Activated T-helper 17 cell treated with anti-CD3 and anti-CD28 coated beads, Interleukin-2, amount 50 U/mL, for 72 hours (primary cell): ENCODE data around the gene SLC8A2. TPM values are rescaled to one million over a fixed set of nuclear protein-coding genes. Genes with fewer than 3 reads are reported as not detected.

ENCODE experiments used
- ATAC-seq: fragments of 150-1000 bp; cut with Tn5 transposase; replicated peaks from 2 replicates; pipeline ENCODE4 v1.10.0; 2021; ENCODE audit warnings: mild to moderate bottlenecking, moderate library complexity
- H3K27ac Mint-ChIP-seq: one replicate; pipeline ENCODE4 v1.8.0; 2022; ENCODE audit warnings: mixed read lengths
- H3K27me3 Mint-ChIP-seq: one replicate; pipeline ENCODE4 v1.8.0; 2022; ENCODE audit warnings: mixed read lengths
- H3K36me3 Mint-ChIP-seq: one replicate; pipeline ENCODE4 v1.8.0; 2022; ENCODE audit warnings: low read depth, mild to moderate bottlenecking, mixed read lengths
- H3K4me1 Mint-ChIP-seq: one replicate; pipeline ENCODE4 v1.8.0; 2022; ENCODE audit warnings: mixed read lengths
- H3K4me3 Mint-ChIP-seq: one replicate; pipeline ENCODE4 v1.8.0; 2022; ENCODE audit warnings: mild to moderate bottlenecking, mixed read lengths
- H3K9me3 Mint-ChIP-seq: one replicate; pipeline ENCODE4 v1.8.0; 2022; ENCODE audit warnings: mixed read lengths
- total RNA-seq, 2 donors: library from RNA; stranded (reverse); gene quantifications; one replicate each; pipeline ENCODE4 v1.2.3, GENCODE V29; 2022

The SLC8A2 gene
- total RNA-seq, 2 donors from 2014 or later, result 0.06 to 0.50 TPM

GRCh38 chr19:47427241-47428176, 44.2 kb downstream of the SLC8A2 start:
- peak; percentile 60 for ATAC-seq
- H3K27ac Mint-ChIP-seq, result no peak overlapping the region
- peaks cover 8% of the 10 kb centered on the region for H3K4me1 Mint-ChIP-seq
- H3K4me3 Mint-ChIP-seq, result no peak overlapping the region
- no peaks in the 10 kb centered on the region for H3K9me3 Mint-ChIP-seq
- no peaks in the 10 kb centered on the region for H3K36me3 Mint-ChIP-seq
- H3K27me3 Mint-ChIP-seq, result peaks cover 30% of the 10 kb centered on the region

GRCh38 chr19:47423203-47423882, 48.4 kb downstream of the SLC8A2 start:
- H3K27ac Mint-ChIP-seq, result no peak overlapping the region
- no peak overlapping the region for H3K4me3 Mint-ChIP-seq
- no peaks in the 10 kb centered on the region for H3K36me3 Mint-ChIP-seq
- peaks cover 20% of the 10 kb centered on the region for H3K4me1 Mint-ChIP-seq
- no peaks in the 10 kb centered on the region for H3K9me3 Mint-ChIP-seq
- peaks cover 50% of the 10 kb centered on the region for H3K27me3 Mint-ChIP-seq
- ATAC-seq, result no peak

GRCh38 chr19:47422417-47423163, 49.1 kb downstream of the SLC8A2 start:
- H3K9me3 Mint-ChIP-seq, result no peaks in the 10 kb centered on the region
- ATAC-seq, result no peak

GRCh38 chr19:47421844-47422395, 49.8 kb downstream of the SLC8A2 start:
- H3K36me3 Mint-ChIP-seq, result no peaks in the 10 kb centered on the region
- H3K4me1 Mint-ChIP-seq, result peaks cover 29% of the 10 kb centered on the region
- H3K4me3 Mint-ChIP-seq, result no peak overlapping the region
- peaks cover 63% of the 10 kb centered on the region for H3K27me3 Mint-ChIP-seq
- no peak for ATAC-seq
- H3K27ac Mint-ChIP-seq, result no peak overlapping the region
- no peaks in the 10 kb centered on the region for H3K9me3 Mint-ChIP-seq

More at GRCh38 chr19:47422417-47423163, 49.1 kb downstream of the SLC8A2 start:
- Mint-ChIP-seq H3K36me3 (no peaks in the 10 kb centered on the region), H3K27me3 (peaks cover 57% of the 10 kb centered on the region), H3K4me1 (peaks cover 27% of the 10 kb centered on the region), H3K4me3 (no peak overlapping the region), H3K27ac (no peak overlapping the region)

- H3K27ac Mint-ChIP-seq, result no peak overlapping the region
- no peak for ATAC-seq
- H3K4me3 Mint-ChIP-seq, result no peak overlapping the region
- no peaks in the 10 kb centered on the region for H3K36me3 Mint-ChIP-seq
- peaks cover 29% of the 10 kb centered on the region for H3K4me1 Mint-ChIP-seq
- H3K27me3 Mint-ChIP-seq, result peaks cover 69% of the 10 kb centered on the region
- H3K9me3 Mint-ChIP-seq, result no peaks in the 10 kb centered on the region
Measured at GRCh38 chr19:47421244-47421786, 50.4 kb downstream of the SLC8A2 start.

- ATAC-seq, result no peak
- peaks cover 76% of the 10 kb centered on the region for H3K27me3 Mint-ChIP-seq
- H3K27ac Mint-ChIP-seq, result no peak overlapping the region
- H3K36me3 Mint-ChIP-seq, result no peaks in the 10 kb centered on the region
- peaks cover 29% of the 10 kb centered on the region for H3K4me1 Mint-ChIP-seq
- no peak overlapping the region for H3K4me3 Mint-ChIP-seq
- H3K9me3 Mint-ChIP-seq, result no peaks in the 10 kb centered on the region
Measured at GRCh38 chr19:47419789-47420188, 51.9 kb downstream of the SLC8A2 start.

GRCh38 chr19:47419030-47419783, 52.5 kb downstream of the SLC8A2 start, which contains the start of gene MEIS3:
Gene MEIS3 (minus strand): TSS chr19:47419527. CDS start chr19:47419081, 446 bp downstream.
- no peak within 1 kb of the TSS for H3K27ac Mint-ChIP-seq
- peak within 1 kb of the TSS; percentile 35 for H3K4me3 Mint-ChIP-seq
- H3K27me3 Mint-ChIP-seq, result peaks cover 74% of the 10 kb centered on the region
- H3K36me3 Mint-ChIP-seq, result no peaks in the 10 kb centered on the region
- no peak for ATAC-seq
- no peaks in the 10 kb centered on the region for H3K9me3 Mint-ChIP-seq
- H3K4me1 Mint-ChIP-seq, result peaks cover 29% of the 10 kb centered on the region

- Mint-ChIP-seq H3K4me1 (peaks cover 29% of the 10 kb centered on the region), H3K4me3 (peak overlapping the region; percentile 35), H3K27me3 (peaks cover 76% of the 10 kb centered on the region), H3K9me3 (no peaks in the 10 kb centered on the region), H3K27ac (no peak overlapping the region), H3K36me3 (no peaks in the 10 kb centered on the region)
- no peak for ATAC-seq
Measured at GRCh38 chr19:47418692-47419029, 53.0 kb downstream of the SLC8A2 start.

GRCh38 chr19:47417746-47418691, 53.7 kb downstream of the SLC8A2 start:
- H3K9me3 Mint-ChIP-seq, result no peaks in the 10 kb centered on the region
- peaks cover 74% of the 10 kb centered on the region for H3K27me3 Mint-ChIP-seq
- peak overlapping the region; percentile 35 for H3K4me3 Mint-ChIP-seq
- ATAC-seq, result no peak
- H3K36me3 Mint-ChIP-seq, result no peaks in the 10 kb centered on the region
- H3K27ac Mint-ChIP-seq, result no peak overlapping the region
- peaks cover 26% of the 10 kb centered on the region for H3K4me1 Mint-ChIP-seq

GRCh38 chr19:47417107-47417745, 54.5 kb downstream of the SLC8A2 start:
- peak overlapping the region; percentile 35 for H3K4me3 Mint-ChIP-seq
- H3K27me3 Mint-ChIP-seq, result peaks cover 66% of the 10 kb centered on the region
- no peak overlapping the region for H3K27ac Mint-ChIP-seq
- no peaks in the 10 kb centered on the region for H3K9me3 Mint-ChIP-seq
- peaks cover 18% of the 10 kb centered on the region for H3K4me1 Mint-ChIP-seq
- H3K36me3 Mint-ChIP-seq, result no peaks in the 10 kb centered on the region
- no peak for ATAC-seq

GRCh38 chr19:47416643-47416985, 55.1 kb downstream of the SLC8A2 start:
- no peak for ATAC-seq
- Mint-ChIP-seq H3K27me3 (peaks cover 61% of the 10 kb centered on the region), H3K4me3 (no peak overlapping the region), H3K4me1 (peaks cover 16% of the 10 kb centered on the region), H3K36me3 (no peaks in the 10 kb centered on the region), H3K9me3 (no peaks in the 10 kb centered on the region), H3K27ac (no peak overlapping the region)

- Mint-ChIP-seq H3K27ac (no peak overlapping the region), H3K9me3 (no peaks in the 10 kb centered on the region), H3K36me3 (no peaks in the 10 kb centered on the region), H3K4me3 (no peak overlapping the region), H3K27me3 (peaks cover 56% of the 10 kb centered on the region), H3K4me1 (peaks cover 16% of the 10 kb centered on the region)
- ATAC-seq, result no peak
Measured at GRCh38 chr19:47415953-47416642, 55.6 kb downstream of the SLC8A2 start.
